Heart left ventricle (tissue), 16 donors: Measurements from ENCODE around the gene HRH3. TPM values are rescaled to one million over a fixed set of nuclear protein-coding genes. Genes with fewer than 3 reads are reported as not detected.

Experiments used
- ATAC-seq, 4 donors: fragments of 200-7000 bp; cut with Tn5 transposase; one replicate each; pipeline ENCODE4 v1.9.1; 2020 to 2022; ENCODE audit warnings: moderate library complexity in 4 of 4, mild to moderate bottlenecking in 3 of 4, moderate number of reproducible peaks in 1 of 4
- DNase-seq, 5 donors: peaks; one replicate each; pipeline ENCODE4 v3.0.0-alpha.2; 2020
- H3K27ac ChIP-seq, 12 donors: fragments of 200-600 bp; sonication (generic) in 4 of 12; one replicate each; pipeline versions ENCODE4 v1.5.0 to v1.8.0; 2016 to 2022; ENCODE audit warnings: mild to moderate bottlenecking in 2 of 12
- H3K27me3 ChIP-seq, 9 donors: fragments of 200-600 bp; sonication (generic) in 2 of 9; one replicate each; pipeline versions ENCODE4 v1.5.1 to v1.8.0; 2016 to 2022; ENCODE audit warnings: mild to moderate bottlenecking in 3 of 9
- H3K36me3 ChIP-seq, 9 donors: fragments of 200-600 bp; sonication (generic) in 2 of 9; one replicate each; pipeline versions ENCODE4 v1.5.0 to v1.8.0; 2018 to 2022; ENCODE audit warnings: mild to moderate bottlenecking in 2 of 9
- H3K4me1 ChIP-seq, 12 donors: fragments of 200-600 bp; sonication (generic) in 4 of 12; one replicate each; pipeline versions ENCODE4 v1.5.0 to v1.8.0; 2016 to 2022; ENCODE audit warnings: mild to moderate bottlenecking in 3 of 12
- H3K4me3 ChIP-seq, 12 donors: fragments of 200-600 bp; sonication (generic) in 4 of 12; one replicate each; pipeline versions ENCODE4 v1.5.0 to v1.8.0; 2017 to 2022; ENCODE audit warnings: mild to moderate bottlenecking in 9 of 12, moderate library complexity in 4 of 12
- H3K9me3 ChIP-seq, 12 donors: fragments of 200-600 bp; sonication (generic) in 4 of 12; one replicate each; pipeline versions ENCODE4 v1.5.0 to v1.8.0; 2016 to 2022; ENCODE audit warnings: mild to moderate bottlenecking in 1 of 12
- POLR2A ChIP-seq, 2 donors: fragments of 450-650 bp; IDR thresholded peaks; one replicate each; pipeline ENCODE4 v1.6.1; 2017; ENCODE audit warnings: antibody characterized with exemption in 2 of 2, mild to moderate bottlenecking in 2 of 2, moderate library complexity in 2 of 2
- WGBS, 4 donors: extraction: QIAGEN DNeasy Blood & Tissue Kit in 2 of 4; methylation state at CpG; one replicate each; pipeline versions ENCODE4 v1.1.5 to v1.1.7; 2013 to 2018; 5-methylcytosine and 5-hydroxymethylcytosine counted together
- intact Hi-C, 10 donors: fragments of 100-400 bp; cut with DNase I; formaldehyde crosslinking; loops; one replicate each; pipeline versions ENCODE4 v1.11.1 to v1.14.2; 2022
- polyA plus RNA-seq, 2 donors: library from polyadenylated mRNA; stranded (reverse); fragments of 200-250 nt; gene quantifications; one replicate each; pipeline ENCODE4 v1.2.3, GENCODE V29; 2013
- total RNA-seq, 9 donors: library from RNA; depleted of rRNA in 2 of 9; stranded (reverse); fragments of >200 nt in 2 of 9; fragmentation: NEBNext Ultra II Directional in 3 of 9; extraction: Animal tissue kit (Norgen Biotek cat#: 25700) in 3 of 9; gene quantifications; one replicate each; pipeline versions ENCODE4 v1.1.0 to v1.2.4, GENCODE V29; 2016 to 2023
- TF ChIP-seq, protein P1 (sequence below), 12 donors: fragments of 200-600 bp; sonication (generic) in 4 of 12; IDR thresholded peaks; one replicate each; pipeline versions ENCODE4 v1.5.0 to v1.8.0; 2018 to 2022; ENCODE audit warnings: antibody characterized with exemption in 12 of 12, mild to moderate bottlenecking in 5 of 12
- donor health status: ischemic (EF 13 %, LVEDD 7.1; RV severe dilation, severe dysfunction).
- donor health status: healthy with polysubstance abuse.
- donor health status: DM: no; HTN: yes; CAD: no.
- donor health status: DM: no; HTN: no; CAD: no.
- donor health status: ischemic (EF 25% LVEDD 6.9; RV normal size, moderate dysfunction).
- donor health status: ischemic (EF 25% LVEDD 5.7; RV mildly dilated, moderate dysfunction).
- donor health status: healthy.
- donor health status: DM: yes; HTN: yes; CAD: no.
- donor health status: ischemic (EF 35%, LVEDD 5.7; RV mildly dilated, moderate dysfunction).
- donor health status: nonischemic (EF 11% LVEDD 7.7; RV severe dilation, severe dysfunction).
- donor health status: DM: yes; HTN: yes; CAD: no.
- donor health status: PGD.
- donor health status: ischemic (EF 29% LVEDD 5.4; RV normal size, mild dysfunction).
- donor health status: nonischemic (EF 23%, LVEDD 6.1; RV moderate dilation, normal function).

HRH3 gene
- total and polyA plus RNA-seq, 11 donors = not detected

DNA sequence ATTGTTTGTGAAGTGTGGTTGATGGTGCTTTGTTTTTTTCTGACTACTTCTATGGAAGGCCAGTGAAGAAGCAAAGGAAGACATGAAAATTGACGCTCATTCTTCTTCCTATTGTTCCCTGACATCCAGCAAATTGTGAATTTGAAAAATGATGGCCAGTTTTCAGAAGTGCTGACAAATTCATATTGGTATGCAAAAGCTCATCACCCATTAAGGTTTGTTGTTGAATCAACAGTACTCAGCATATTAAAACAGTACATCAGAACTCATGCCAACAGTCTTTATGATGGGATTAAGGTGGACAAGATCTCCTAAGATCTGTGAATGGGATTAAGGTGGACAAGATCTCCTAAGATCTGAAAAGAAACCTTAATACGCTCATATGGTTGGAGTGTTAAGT is 38.3 kb downstream of the HRH3 start:
- WGBS, 4 donors = 89 to 97% (median 91%) methylated on average over 2 of the region's 2 CpGs
- Histone ChIP-seq H3K27me3 (no peaks in the 10 kb centered on the region), H3K4me1 (peaks cover 4 to 25% (median 18%) of the 10 kb centered on the region in 12 donors), H3K27ac (peak overlapping the region in 7 of 12 donors; percentile 84 to 99 (median 96)), H3K9me3 (no peaks in the 10 kb centered on the region), H3K36me3 (peaks cover 0 to 30% (median 15%) of the 10 kb centered on the region in 9 donors), H3K4me3 (peak overlapping the region in 10 of 12 donors; percentile 77 to 99 (median 95))
- DNase-seq (no peak), ATAC-seq (no peak)
- intact Hi-C loops = loop anchor here in 5 of 10 donors (5.0 to 10.0 kb wide), 5 partner anchors 35 to 203 kb away; partner anchors contain the start of genes OSBPL2 (in 3 of the 5) and RPS21 (in 2 of the 5)
- no peak for TF ChIP-seq POLR2A (IDR thresholded peaks at IDR 0.05)
- TF ChIP-seq, protein P1, sequence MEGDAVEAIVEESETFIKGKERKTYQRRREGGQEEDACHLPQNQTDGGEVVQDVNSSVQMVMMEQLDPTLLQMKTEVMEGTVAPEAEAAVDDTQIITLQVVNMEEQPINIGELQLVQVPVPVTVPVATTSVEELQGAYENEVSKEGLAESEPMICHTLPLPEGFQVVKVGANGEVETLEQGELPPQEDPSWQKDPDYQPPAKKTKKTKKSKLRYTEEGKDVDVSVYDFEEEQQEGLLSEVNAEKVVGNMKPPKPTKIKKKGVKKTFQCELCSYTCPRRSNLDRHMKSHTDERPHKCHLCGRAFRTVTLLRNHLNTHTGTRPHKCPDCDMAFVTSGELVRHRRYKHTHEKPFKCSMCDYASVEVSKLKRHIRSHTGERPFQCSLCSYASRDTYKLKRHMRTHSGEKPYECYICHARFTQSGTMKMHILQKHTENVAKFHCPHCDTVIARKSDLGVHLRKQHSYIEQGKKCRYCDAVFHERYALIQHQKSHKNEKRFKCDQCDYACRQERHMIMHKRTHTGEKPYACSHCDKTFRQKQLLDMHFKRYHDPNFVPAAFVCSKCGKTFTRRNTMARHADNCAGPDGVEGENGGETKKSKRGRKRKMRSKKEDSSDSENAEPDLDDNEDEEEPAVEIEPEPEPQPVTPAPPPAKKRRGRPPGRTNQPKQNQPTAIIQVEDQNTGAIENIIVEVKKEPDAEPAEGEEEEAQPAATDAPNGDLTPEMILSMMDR (IDR thresholded peaks at IDR 0.05) = no peak

DNA sequence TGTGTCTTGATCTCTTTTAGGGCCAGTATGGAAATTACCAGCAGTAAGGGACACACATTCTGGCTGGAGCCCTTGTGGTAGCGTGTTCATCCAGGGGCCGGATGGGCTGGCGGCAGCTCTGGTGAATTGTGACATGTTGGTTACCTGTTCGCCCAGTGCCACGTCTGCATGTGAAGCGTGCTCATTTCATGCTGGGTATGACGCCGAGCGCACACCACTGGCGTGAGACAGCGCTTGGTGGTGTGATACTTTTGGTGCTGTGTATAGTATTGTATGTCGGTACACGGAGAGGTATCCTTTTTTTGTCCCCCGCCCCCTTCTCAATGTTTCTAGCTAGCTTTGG is 40.9 kb downstream of the HRH3 start:
- H3K4me1 ChIP-seq = peaks cover 4 to 16% (median 13%) of the 10 kb centered on the region in 12 donors
- H3K27me3 ChIP-seq = no peaks in the 10 kb centered on the region
- WGBS, 4 donors = 93 to 99% (median 97%) methylated on average over 14 of the region's 14 CpGs
- intact Hi-C loops = no loop called here
- TF ChIP-seq, protein P1 (IDR thresholded peaks at IDR 0.05) = no peak
- no peak for TF ChIP-seq POLR2A (IDR thresholded peaks at IDR 0.05)
- DNase-seq (peak in 1 of 5 donors; percentile 16), ATAC-seq (no peak)
- H3K4me3 ChIP-seq = no peak overlapping the region
- no peaks in the 10 kb centered on the region for H3K9me3 ChIP-seq
- no peak overlapping the region for H3K27ac ChIP-seq
- H3K36me3 ChIP-seq = peaks cover 0 to 52% (median 35%) of the 10 kb centered on the region in 9 donors

DNA sequence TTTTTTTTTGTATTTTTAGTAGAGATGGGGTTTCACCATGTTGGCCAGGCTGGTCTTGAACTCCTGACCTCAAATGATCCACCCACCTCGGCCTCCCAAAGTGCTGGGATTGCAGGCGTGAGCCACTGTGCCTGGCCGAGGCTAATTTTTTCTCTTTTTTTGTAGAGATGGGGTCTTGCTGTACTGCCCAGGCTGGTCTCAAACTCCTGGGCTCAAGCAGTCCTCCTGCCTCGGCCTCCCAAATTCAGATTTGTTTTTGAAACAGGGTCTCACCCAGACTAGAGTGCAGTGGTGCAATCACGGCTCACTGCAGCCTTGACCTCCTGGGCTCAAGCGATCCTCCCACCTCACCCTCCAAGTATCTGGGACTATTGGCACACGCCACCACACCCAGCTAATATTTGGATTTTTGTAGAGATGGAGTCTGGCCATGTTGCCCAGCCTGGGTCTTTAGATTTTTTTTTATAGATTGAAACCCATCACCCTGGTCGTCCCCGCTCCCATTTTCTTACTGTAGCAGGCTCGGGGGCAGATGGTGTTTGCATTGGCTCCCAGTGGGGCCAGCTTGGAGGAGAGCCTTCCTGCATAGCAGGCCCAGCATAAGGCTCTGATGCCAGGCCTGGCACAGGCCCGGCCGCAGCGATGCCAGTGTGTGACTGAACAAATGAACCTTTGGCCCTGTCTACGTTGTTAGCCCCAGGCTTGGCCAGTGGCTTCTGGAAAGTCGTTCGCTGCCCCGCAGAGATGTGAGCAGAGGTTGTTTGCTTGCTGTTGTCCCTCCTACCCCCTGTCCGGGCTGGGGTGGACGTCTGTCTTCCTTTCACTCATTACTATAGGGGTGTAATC is 41.5 kb downstream of the HRH3 start:
- DNase-seq (peak in 1 of 5 donors; percentile 44), ATAC-seq (no peak)
- Histone ChIP-seq H3K9me3 (no peaks in the 10 kb centered on the region), H3K27me3 (no peaks in the 10 kb centered on the region), H3K4me1 (peaks cover 1 to 10% (median 7%) of the 10 kb centered on the region in 12 donors), H3K4me3 (no peak overlapping the region), H3K27ac (no peak overlapping the region), H3K36me3 (peaks cover 0 to 58% (median 36%) of the 10 kb centered on the region in 9 donors)
- intact Hi-C loops = no loop called here
- WGBS, 4 donors = 93 to 96% (median 94%) methylated on average over 17 to 19 of the region's 19 CpGs
- no peak for TF ChIP-seq POLR2A (IDR thresholded peaks at IDR 0.05)
- TF ChIP-seq, protein P1 (IDR thresholded peaks at IDR 0.05) = no peak

DNA sequence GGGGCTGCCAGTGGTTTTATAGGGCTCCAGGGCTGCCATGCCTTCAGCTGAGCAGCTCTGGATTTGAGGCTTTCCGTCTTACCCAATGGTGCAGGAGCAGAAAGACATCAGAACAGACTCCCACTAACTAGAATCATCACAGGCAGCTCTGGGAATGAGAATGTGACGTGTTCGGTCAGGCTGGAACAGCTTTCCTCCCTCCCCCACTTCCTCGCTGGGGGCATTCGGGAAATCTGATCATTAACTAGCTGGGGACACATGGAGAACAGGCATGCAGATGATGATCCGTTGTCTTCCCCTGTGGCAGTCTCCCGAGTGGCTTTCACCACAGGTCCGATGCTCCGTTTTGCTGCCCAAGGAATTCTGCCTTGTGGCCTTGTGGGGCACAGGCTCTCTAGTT is 42.8 kb downstream of the HRH3 start:
- intact Hi-C loops = no loop called here
- H3K4me3 ChIP-seq = no peak overlapping the region
- H3K27me3 ChIP-seq = no peaks in the 10 kb centered on the region
- WGBS, 4 donors = 88 to 94% (median 91%) methylated on average over 9 of the region's 9 CpGs
- H3K27ac ChIP-seq = no peak overlapping the region
- ATAC-seq (no peak), DNase-seq (no peak)
- H3K9me3 ChIP-seq = no peaks in the 10 kb centered on the region
- TF ChIP-seq, protein P1 (IDR thresholded peaks at IDR 0.05) = no peak
- no peak for TF ChIP-seq POLR2A (IDR thresholded peaks at IDR 0.05)
- H3K36me3 ChIP-seq = peaks cover 0 to 69% (median 45%) of the 10 kb centered on the region in 9 donors
- peaks cover 0 to 7% (median 5%) of the 10 kb centered on the region in 12 donors for H3K4me1 ChIP-seq
